HEK293T (cell line): ENCODE results near the gene NFATC2IP.

Experiments used
- CTCF ChIA-PET: fragments of 350-600 bp; formaldehyde crosslinking; extraction: SDS; loops from one replicate; lab custom pipeline; 2021; ENCODE audit warnings: antibody characterized with exemption, inconsistent platforms; lab: Yijun Ruan, JAX
- POLR2A ChIA-PET: fragments of 350-600 bp; formaldehyde crosslinking; extraction: SDS; loops from one replicate; lab custom pipeline; 2020; ENCODE audit warnings: antibody characterized with exemption, inconsistent platforms; lab: Yijun Ruan, JAX
- DNase-seq: peaks from one replicate; pipeline ENCODE4 v3.0.0; 2012; ENCODE audit warnings: mixed read lengths; ENCODE audit errors: extremely low spot score
- ARNT ChIP-seq: fragments of 450-650 bp; IDR thresholded peaks from 2 replicates; pipeline ENCODE4 v1.6.1; 2017; ENCODE audit warnings: mild to moderate bottlenecking
- BHLHE40 ChIP-seq: fragments of 450-650 bp; IDR thresholded peaks from 2 replicates; pipeline ENCODE4 v1.6.1; 2016; ENCODE audit warnings: mild to moderate bottlenecking, moderate library complexity, borderline replicate concordance
- CTBP1 ChIP-seq: fragments of 450-650 bp; IDR thresholded peaks from 2 replicates; pipeline ENCODE4 v1.6.1; 2016; ENCODE audit warnings: borderline replicate concordance
- ELF4 ChIP-seq: fragments of 450-650 bp; IDR thresholded peaks from 2 replicates; pipeline ENCODE4 v1.6.1; 2017; ENCODE audit warnings: antibody characterized with exemption
- FOXA1 ChIP-seq: fragments of 450-650 bp; IDR thresholded peaks from 2 replicates; pipeline ENCODE4 v1.6.1; 2016; ENCODE audit warnings: mild to moderate bottlenecking
- FOXK2 ChIP-seq: fragments of 450-650 bp; IDR thresholded peaks from 2 replicates; pipeline ENCODE4 v1.6.1; 2016; ENCODE audit warnings: mild to moderate bottlenecking
- FOXM1 ChIP-seq: fragments of 450-650 bp; IDR thresholded peaks from 2 replicates; pipeline ENCODE4 v1.6.1; 2017; ENCODE audit warnings: mild to moderate bottlenecking, borderline replicate concordance
- HDGF ChIP-seq: fragments of 450-650 bp; IDR thresholded peaks from 2 replicates; pipeline ENCODE4 v1.6.1; 2017; ENCODE audit warnings: antibody characterized with exemption, borderline replicate concordance
- L3MBTL2 ChIP-seq: fragments of 450-650 bp; conservative IDR thresholded peaks from 2 replicates; pipeline ENCODE4 v1.6.1; 2016; ENCODE audit warnings: mild to moderate bottlenecking
- LEF1 ChIP-seq: fragments of 450-650 bp; IDR thresholded peaks from 2 replicates; pipeline ENCODE4 v1.6.1; 2017; ENCODE audit warnings: mild to moderate bottlenecking, borderline replicate concordance
- NFRKB ChIP-seq: fragments of 450-650 bp; IDR thresholded peaks from 2 replicates; pipeline ENCODE4 v1.6.1; 2016; ENCODE audit warnings: mild to moderate bottlenecking, moderate library complexity
- SP1 ChIP-seq: fragments of 450-650 bp; IDR thresholded peaks from 2 replicates; pipeline ENCODE4 v1.6.1; 2017
- SUZ12 ChIP-seq: fragments of 450-650 bp; IDR thresholded peaks from 2 replicates; pipeline ENCODE4 v1.6.1; 2016; ENCODE audit warnings: mild to moderate bottlenecking
- TARDBP ChIP-seq: fragments of 450-650 bp; IDR thresholded peaks from 2 replicates; pipeline ENCODE4 v1.6.1; 2016
- ZNF384 ChIP-seq: fragments of 450-650 bp; IDR thresholded peaks from 2 replicates; pipeline ENCODE4 v1.6.1; 2016
- TF ChIP-seq, protein P1 (sequence below): fragments of 450-650 bp; IDR thresholded peaks from 2 replicates; pipeline ENCODE4 v1.6.1; 2016

The NFATC2IP gene

DNA sequence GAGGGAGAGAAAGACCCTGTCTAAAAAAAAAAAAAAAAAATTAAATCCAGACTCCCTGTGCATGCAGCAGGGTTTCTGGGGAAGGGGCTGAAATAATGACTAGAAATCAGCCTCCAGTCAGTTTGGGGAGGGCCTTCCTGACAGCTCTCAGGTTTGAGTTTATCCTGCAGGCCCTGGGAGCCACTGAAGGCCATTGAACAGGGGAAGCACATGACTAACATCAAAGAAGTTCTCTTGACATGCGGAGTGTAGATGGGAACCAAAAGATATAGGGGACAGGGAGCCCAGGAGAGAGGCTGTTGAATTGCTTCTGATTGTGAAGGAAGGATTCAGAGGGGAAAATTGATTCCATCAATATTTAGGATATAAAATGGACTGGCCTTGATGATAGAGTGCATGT, 22.9 kb upstream of the NFATC2IP start:
- ChIA-PET CTCF (no interaction called here), POLR2A (interaction anchor here (1.0 to 1.6 kb wide), 3 partner anchors 23 to 82 kb away, joined by 3 to 5 read pairs (median 3); partner anchors contain the start of genes NFATC2IP, SH2B1 and TUFM)
- TF ChIP-seq FOXK2 (no peak), TARDBP (no peak)
- no peak for DNase-seq

DNA sequence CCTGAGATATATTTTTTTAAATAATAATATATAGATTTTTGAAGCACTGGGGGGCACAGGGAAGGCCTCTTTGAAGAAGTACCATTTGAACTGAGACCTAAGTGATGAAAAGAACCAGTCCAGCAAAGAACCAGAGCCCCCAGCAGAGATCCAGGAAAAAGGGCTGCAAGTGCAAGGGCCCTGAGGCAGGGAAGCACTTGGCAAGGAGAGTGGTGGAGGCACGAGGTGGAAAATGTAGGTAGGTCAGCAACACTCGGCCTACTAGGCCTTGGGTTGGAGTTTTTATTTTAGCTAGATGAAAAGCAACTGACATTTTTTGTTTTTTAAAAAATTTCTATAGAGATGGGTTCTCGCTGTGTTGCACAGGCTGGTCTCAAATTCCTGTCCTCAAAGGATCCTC, 20.5 kb upstream of the NFATC2IP start:
- TF ChIP-seq SP1 (no peak), HDGF (no peak), LEF1 (no peak), L3MBTL2 (no peak)
- TF ChIP-seq, protein P1, sequence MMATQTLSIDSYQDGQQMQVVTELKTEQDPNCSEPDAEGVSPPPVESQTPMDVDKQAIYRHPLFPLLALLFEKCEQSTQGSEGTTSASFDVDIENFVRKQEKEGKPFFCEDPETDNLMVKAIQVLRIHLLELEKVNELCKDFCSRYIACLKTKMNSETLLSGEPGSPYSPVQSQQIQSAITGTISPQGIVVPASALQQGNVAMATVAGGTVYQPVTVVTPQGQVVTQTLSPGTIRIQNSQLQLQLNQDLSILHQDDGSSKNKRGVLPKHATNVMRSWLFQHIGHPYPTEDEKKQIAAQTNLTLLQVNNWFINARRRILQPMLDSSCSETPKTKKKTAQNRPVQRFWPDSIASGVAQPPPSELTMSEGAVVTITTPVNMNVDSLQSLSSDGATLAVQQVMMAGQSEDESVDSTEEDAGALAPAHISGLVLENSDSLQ, result no peak
- ChIA-PET POLR2A (no interaction called here), CTCF (no interaction called here)
- no peak for DNase-seq

DNA sequence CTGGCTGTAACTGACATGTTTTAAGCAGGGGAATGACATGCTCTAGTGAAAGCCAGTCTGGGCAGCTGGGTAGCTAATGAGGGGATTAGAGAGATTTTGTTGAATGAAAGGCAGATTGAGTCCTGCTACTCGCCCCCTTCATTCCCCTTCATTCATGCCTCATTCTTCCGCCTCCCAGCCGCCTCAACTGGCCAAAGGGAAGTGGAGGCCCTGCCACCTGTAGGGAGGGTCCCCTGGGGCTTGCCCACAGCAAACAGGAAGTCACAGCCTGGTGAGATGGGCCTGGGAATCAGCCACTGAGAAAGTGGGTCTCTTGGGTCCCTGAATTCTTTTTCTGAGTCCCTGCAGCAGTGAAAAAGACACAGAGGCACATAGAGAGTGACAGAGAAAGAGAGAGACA, 20.1 kb upstream of the NFATC2IP start:
- ChIA-PET CTCF (no interaction called here), POLR2A (no interaction called here)
- TF ChIP-seq, protein P1, result no peak
- TF ChIP-seq NFRKB (no peak), FOXM1 (no peak), FOXK2 (no peak), ZNF384 (no peak), LEF1 (no peak), ELF4 (no peak), BHLHE40 (no peak), SUZ12 (no peak), SP1 (no peak), L3MBTL2 (no peak), FOXA1 (no peak), HDGF (no peak), ARNT (no peak)
- DNase-seq, result no peak

DNA sequence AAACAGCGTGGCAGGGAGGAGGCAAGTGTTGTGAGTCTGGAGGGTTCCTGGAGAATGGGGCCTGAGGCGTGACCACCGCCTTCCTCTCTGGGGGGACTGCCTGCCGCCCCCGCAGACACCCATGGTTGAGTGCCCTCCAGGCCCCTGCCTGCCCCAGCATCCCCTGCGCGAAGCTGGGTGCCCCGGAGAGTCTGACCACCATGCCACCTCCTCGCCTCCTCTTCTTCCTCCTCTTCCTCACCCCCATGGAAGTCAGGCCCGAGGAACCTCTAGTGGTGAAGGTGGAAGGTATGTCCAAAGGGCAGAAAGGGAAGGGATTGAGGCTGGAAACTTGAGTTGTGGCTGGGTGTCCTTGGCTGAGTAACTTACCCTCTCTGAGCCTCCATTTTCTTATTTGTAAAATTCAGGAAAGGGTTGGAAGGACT, 18.9 kb upstream of the NFATC2IP start, which contains the start of gene CD19:
CD19 (plus strand) TSS at position 171 of the 425 bp plus-strand sequence; CDS start at position 201, 30 bp downstream.
- TF ChIP-seq ARNT (no peak), BHLHE40 (no peak), SUZ12 (no peak)
- ChIA-PET POLR2A (no interaction called here), CTCF (interaction anchor here (1.6 kb wide), 1 partner anchor 13 kb away, joined by 3 read pairs; no protein-coding TSS in a partner anchor)
- DNase-seq, result no peak

DNA sequence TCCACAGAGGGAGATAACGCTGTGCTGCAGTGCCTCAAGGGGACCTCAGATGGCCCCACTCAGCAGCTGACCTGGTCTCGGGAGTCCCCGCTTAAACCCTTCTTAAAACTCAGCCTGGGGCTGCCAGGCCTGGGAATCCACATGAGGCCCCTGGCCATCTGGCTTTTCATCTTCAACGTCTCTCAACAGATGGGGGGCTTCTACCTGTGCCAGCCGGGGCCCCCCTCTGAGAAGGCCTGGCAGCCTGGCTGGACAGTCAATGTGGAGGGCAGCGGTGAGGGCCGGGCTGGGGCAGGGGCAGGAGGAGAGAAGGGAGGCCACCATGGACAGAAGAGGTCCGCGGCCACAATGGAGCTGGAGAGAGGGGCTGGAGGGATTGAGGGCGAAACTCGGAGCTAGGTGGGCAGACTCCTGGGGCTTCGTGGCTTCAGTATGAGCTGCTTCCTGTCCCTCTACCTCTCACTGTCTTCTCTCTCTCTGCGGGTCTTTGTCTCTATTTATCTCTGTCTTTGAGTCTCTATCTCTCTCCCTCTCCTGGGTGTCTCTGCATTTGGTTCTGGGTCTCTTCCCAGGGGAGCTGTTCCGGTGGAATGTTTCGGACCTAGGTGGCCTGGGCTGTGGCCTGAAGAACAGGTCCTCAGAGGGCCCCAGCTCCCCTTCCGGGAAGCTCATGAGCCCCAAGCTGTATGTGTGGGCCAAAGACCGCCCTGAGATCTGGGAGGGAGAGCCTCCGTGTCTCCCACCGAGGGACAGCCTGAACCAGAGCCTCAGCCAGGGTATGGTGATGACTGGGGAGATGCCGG, 18.2 kb upstream of the NFATC2IP start:
- POLR2A ChIA-PET, result interaction anchor here (0.7 to 1.3 kb wide), 3 partner anchors 70 to 109 kb away, joined by 3 read pairs; no protein-coding TSS in a partner anchor
- no peak for DNase-seq
- TF ChIP-seq BHLHE40, result no peak
- no peak for TF ChIP-seq FOXK2
- TF ChIP-seq CTBP1, result no peak
- no peak for TF ChIP-seq TARDBP
- TF ChIP-seq LEF1, result no peak
- TF ChIP-seq FOXM1, result no peak
- no peak for TF ChIP-seq HDGF
- TF ChIP-seq, protein P1, result no peak
- no peak for TF ChIP-seq SUZ12
- TF ChIP-seq ZNF384, result no peak
- no peak for TF ChIP-seq FOXA1
- TF ChIP-seq SP1, result no peak
- TF ChIP-seq ARNT, result no peak
- TF ChIP-seq L3MBTL2, result no peak
- no peak for TF ChIP-seq NFRKB
- no peak for TF ChIP-seq ELF4
- CTCF ChIA-PET, result interaction anchor here (1.6 kb wide), 1 partner anchor 12 kb away, joined by 3 read pairs; no protein-coding TSS in a partner anchor

DNA sequence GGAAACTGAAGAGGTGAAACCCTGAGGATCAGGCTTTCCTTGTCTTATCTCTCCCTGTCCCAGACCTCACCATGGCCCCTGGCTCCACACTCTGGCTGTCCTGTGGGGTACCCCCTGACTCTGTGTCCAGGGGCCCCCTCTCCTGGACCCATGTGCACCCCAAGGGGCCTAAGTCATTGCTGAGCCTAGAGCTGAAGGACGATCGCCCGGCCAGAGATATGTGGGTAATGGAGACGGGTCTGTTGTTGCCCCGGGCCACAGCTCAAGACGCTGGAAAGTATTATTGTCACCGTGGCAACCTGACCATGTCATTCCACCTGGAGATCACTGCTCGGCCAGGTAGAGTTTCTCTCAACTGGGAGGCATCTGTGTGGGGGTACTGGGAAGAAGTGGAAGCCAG, 17.6 kb upstream of the NFATC2IP start:
- ChIA-PET CTCF (no interaction called here), POLR2A (interaction anchor here (0.7 to 1.3 kb wide), 3 partner anchors 71 to 109 kb away, joined by 3 read pairs; no protein-coding TSS in a partner anchor)
- DNase-seq, result no peak
- no peak for TF ChIP-seq L3MBTL2
- no peak for TF ChIP-seq CTBP1
- no peak for TF ChIP-seq ELF4
- no peak for TF ChIP-seq NFRKB
- no peak for TF ChIP-seq FOXA1
- TF ChIP-seq HDGF, result no peak
